Measurements from ENCODE around the gene PCDH9. TPM values are rescaled to one million over a fixed set of nuclear protein-coding genes. Genes with fewer than 3 reads are reported as not detected.

The PCDH9 gene
- polyA plus RNA-seq, 1 of the 3 experiments (the other 2 are of a cell fraction), result 1.3 TPM

DNA sequence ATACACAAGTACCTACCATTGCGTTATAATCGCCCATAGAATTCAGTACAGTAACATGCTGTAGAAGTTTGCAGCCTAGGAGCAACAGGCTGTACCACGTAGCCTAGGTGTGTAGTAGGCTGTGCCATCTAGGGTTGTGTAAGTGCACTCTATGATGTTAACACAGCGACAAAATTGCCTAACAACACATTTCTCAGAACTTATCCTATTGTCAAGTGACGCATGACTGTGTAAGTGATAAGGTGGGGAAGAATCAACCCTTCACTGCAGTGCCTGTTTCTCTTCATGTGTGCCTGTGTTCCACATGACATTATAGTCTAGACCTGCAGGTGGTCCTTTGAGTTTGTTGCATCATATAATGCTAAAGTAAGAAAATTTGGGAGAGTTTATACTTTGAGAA, 94.0 kb downstream of the PCDH9 start:
- ChIA-PET POLR2A (no interaction called here), CTCF (no interaction called here)
- Histone ChIP-seq H3K9ac (no peak overlapping the region), H3K27me3 (ENCODE audit: insufficient read depth) (no peaks in the 10 kb centered on the region), H3K79me2 (ENCODE audit: insufficient read depth) (no peaks in the 10 kb centered on the region), H3K4me1 (ENCODE audit: control insufficient read depth in 1 of 2, insufficient read depth in 2 of 2, low read depth in 1 of 2, low read length in 1 of 2) (peaks cover 4 to 12% of the 10 kb centered on the region in 2 experiments), H4K20me1 (ENCODE audit: insufficient read depth) (no peaks in the 10 kb centered on the region), H3K36me3 (replicated peaks in 1 of 2; ENCODE audit: control insufficient read depth in 1 of 2, insufficient read depth in 2 of 2, low read length in 1 of 2) (no peaks in the 10 kb centered on the region), H3K9me2 (no peaks in the 10 kb centered on the region), H3K27ac (ENCODE audit: low read depth in 2 of 2, low read length in 1 of 2) (no peak overlapping the region), H3K9me3 (no peaks in the 10 kb centered on the region), H3F3A (replicated peaks; ENCODE audit: insufficient read depth) (no peaks in the 10 kb centered on the region), H3K4me2 (no peak overlapping the region), H3K4me3 (ENCODE audit: low read depth in 2 of 2, low read length in 1 of 2) (no peak overlapping the region), H2AFZ (ENCODE audit: low read depth) (no peak overlapping the region)
- WGBS (ENCODE audit: low lambda C conversion rate), result 98% methylated on average over 5 of the region's 5 CpGs
- TF ChIP-seq TCF12 (IDR thresholded peaks at IDR 0.05) (no peak), YY1 (IDR thresholded peaks at IDR 0.05; ENCODE audit: low read depth) (no peak), GABPA (IDR thresholded peaks at IDR 0.05; ENCODE audit: low read depth) (no peak), MXI1 (IDR thresholded peaks at IDR 0.05; ENCODE audit: low read depth, low read length) (no peak), JUND (IDR thresholded peaks at IDR 0.05) (no peak), EZH2phosphoT487 (IDR thresholded peaks at IDR 0.05; ENCODE audit: borderline replicate concordance, low read depth) (no peak), FOSL2 (IDR thresholded peaks at IDR 0.05; ENCODE audit: borderline replicate concordance, low read depth) (no peak), RAD21 (IDR thresholded peaks at IDR 0.05; ENCODE audit: low read length) (no peak), RXRA (IDR thresholded peaks at IDR 0.05; ENCODE audit: borderline replicate concordance, low read depth) (no peak), TEAD4 (IDR thresholded peaks at IDR 0.05; ENCODE audit: borderline replicate concordance, insufficient read depth) (no peak), CHD2 (IDR thresholded peaks at IDR 0.05; ENCODE audit: low read length, partially characterized antibody) (no peak), EP300 (IDR thresholded peaks at IDR 0.05; ENCODE audit: borderline replicate concordance in 1 of 2, low read depth in 1 of 2, low read length in 1 of 2) (no peak), SMC3 (IDR thresholded peaks at IDR 0.05; ENCODE audit: low read depth, low read length) (no peak)
- TF ChIP-seq, protein P1, sequence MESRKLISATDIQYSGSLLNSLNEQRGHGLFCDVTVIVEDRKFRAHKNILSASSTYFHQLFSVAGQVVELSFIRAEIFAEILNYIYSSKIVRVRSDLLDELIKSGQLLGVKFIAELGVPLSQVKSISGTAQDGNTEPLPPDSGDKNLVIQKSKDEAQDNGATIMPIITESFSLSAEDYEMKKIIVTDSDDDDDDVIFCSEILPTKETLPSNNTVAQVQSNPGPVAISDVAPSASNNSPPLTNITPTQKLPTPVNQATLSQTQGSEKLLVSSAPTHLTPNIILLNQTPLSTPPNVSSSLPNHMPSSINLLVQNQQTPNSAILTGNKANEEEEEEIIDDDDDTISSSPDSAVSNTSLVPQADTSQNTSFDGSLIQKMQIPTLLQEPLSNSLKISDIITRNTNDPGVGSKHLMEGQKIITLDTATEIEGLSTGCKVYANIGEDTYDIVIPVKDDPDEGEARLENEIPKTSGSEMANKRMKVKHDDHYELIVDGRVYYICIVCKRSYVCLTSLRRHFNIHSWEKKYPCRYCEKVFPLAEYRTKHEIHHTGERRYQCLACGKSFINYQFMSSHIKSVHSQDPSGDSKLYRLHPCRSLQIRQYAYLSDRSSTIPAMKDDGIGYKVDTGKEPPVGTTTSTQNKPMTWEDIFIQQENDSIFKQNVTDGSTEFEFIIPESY (IDR thresholded peaks at IDR 0.05; ENCODE audit: borderline replicate concordance, low read depth), result no peak
- TF ChIP-seq, protein P2, sequence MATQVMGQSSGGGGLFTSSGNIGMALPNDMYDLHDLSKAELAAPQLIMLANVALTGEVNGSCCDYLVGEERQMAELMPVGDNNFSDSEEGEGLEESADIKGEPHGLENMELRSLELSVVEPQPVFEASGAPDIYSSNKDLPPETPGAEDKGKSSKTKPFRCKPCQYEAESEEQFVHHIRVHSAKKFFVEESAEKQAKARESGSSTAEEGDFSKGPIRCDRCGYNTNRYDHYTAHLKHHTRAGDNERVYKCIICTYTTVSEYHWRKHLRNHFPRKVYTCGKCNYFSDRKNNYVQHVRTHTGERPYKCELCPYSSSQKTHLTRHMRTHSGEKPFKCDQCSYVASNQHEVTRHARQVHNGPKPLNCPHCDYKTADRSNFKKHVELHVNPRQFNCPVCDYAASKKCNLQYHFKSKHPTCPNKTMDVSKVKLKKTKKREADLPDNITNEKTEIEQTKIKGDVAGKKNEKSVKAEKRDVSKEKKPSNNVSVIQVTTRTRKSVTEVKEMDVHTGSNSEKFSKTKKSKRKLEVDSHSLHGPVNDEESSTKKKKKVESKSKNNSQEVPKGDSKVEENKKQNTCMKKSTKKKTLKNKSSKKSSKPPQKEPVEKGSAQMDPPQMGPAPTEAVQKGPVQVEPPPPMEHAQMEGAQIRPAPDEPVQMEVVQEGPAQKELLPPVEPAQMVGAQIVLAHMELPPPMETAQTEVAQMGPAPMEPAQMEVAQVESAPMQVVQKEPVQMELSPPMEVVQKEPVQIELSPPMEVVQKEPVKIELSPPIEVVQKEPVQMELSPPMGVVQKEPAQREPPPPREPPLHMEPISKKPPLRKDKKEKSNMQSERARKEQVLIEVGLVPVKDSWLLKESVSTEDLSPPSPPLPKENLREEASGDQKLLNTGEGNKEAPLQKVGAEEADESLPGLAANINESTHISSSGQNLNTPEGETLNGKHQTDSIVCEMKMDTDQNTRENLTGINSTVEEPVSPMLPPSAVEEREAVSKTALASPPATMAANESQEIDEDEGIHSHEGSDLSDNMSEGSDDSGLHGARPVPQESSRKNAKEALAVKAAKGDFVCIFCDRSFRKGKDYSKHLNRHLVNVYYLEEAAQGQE (IDR thresholded peaks at IDR 0.05; ENCODE audit: low read depth, low read length), result no peak
- TF ChIP-seq, protein P3, sequence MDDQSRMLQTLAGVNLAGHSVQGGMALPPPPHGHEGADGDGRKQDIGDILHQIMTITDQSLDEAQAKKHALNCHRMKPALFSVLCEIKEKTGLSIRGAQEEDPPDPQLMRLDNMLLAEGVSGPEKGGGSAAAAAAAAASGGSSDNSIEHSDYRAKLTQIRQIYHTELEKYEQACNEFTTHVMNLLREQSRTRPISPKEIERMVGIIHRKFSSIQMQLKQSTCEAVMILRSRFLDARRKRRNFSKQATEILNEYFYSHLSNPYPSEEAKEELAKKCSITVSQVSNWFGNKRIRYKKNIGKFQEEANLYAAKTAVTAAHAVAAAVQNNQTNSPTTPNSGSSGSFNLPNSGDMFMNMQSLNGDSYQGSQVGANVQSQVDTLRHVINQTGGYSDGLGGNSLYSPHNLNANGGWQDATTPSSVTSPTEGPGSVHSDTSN (IDR thresholded peaks at IDR 0.05), result no peak
- TF ChIP-seq, protein P4, sequence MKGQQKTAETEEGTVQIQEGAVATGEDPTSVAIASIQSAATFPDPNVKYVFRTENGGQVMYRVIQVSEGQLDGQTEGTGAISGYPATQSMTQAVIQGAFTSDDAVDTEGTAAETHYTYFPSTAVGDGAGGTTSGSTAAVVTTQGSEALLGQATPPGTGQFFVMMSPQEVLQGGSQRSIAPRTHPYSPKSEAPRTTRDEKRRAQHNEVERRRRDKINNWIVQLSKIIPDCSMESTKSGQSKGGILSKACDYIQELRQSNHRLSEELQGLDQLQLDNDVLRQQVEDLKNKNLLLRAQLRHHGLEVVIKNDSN (IDR thresholded peaks at IDR 0.05; ENCODE audit: borderline replicate concordance, low read depth), result no peak
- TF ChIP-seq, protein P5, sequence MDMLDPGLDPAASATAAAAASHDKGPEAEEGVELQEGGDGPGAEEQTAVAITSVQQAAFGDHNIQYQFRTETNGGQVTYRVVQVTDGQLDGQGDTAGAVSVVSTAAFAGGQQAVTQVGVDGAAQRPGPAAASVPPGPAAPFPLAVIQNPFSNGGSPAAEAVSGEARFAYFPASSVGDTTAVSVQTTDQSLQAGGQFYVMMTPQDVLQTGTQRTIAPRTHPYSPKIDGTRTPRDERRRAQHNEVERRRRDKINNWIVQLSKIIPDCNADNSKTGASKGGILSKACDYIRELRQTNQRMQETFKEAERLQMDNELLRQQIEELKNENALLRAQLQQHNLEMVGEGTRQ (IDR thresholded peaks at IDR 0.05; ENCODE audit: borderline replicate concordance, low read depth, low read length), result no peak
- TF ChIP-seq, protein P6, sequence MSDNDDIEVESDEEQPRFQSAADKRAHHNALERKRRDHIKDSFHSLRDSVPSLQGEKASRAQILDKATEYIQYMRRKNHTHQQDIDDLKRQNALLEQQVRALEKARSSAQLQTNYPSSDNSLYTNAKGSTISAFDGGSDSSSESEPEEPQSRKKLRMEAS (IDR thresholded peaks at IDR 0.05; ENCODE audit: low read depth), result no peak
- DNase-seq, result no peak

All from SK-N-SH (cell line).